Stimulated activated CD4-positive, alpha-beta T cell treated with anti-CD3 and anti-CD28 coated beads, Interleukin-1b, Interleukin-23, amount 100 ng/mL, for 24 hours (primary cell): ENCODE results near the gene ABCC1.
"Not testable (repeated sequence)": the region's sequence is repeated elsewhere in the genome, so short reads cannot be mapped to it uniquely, and the experiment has no call there.

Source experiments
- DNase-seq, 4 experiments: peaks; one replicate each; pipeline ENCODE4 v3.0.0-alpha.2; 2020; ENCODE audit warnings: low read depth in 4 of 4, low spot score in 1 of 4

The ABCC1 gene

GRCh38 chr16:16075488-16076422, 126.3 kb downstream of the ABCC1 start:
- DNase-seq = no peak

- DNase-seq = no peak
These were observed 127.0 kb downstream of the ABCC1 start for GRCh38 chr16:16076423-16076813.

GRCh38 chr16:16080465-16081065, 131.1 kb downstream of the ABCC1 start:
- DNase-seq = no peak

GRCh38 chr16:16081141-16081540, 131.7 kb downstream of the ABCC1 start:
- no peak for DNase-seq

GRCh38 chr16:16082255-16082654, 132.8 kb downstream of the ABCC1 start:
- no peak for DNase-seq

- peak; percentile 6 to 11 (median 7) for DNase-seq
These were observed 134.2 kb downstream of the ABCC1 start for GRCh38 chr16:16083421-16084156.

GRCh38 chr16:16084874-16085273, 135.5 kb downstream of the ABCC1 start:
- no peak for DNase-seq

GRCh38 chr16:16086653-16087446, 137.4 kb downstream of the ABCC1 start:
- no peak for DNase-seq

GRCh38 chr16:16090238-16090637, 140.8 kb downstream of the ABCC1 start:
- no peak for DNase-seq

GRCh38 chr16:16092925-16093627, 143.7 kb downstream of the ABCC1 start:
- no peak for DNase-seq

GRCh38 chr16:16093628-16094332, 144.4 kb downstream of the ABCC1 start:
- no peak for DNase-seq

- DNase-seq = no peak
These were observed 146.2 kb downstream of the ABCC1 start for GRCh38 chr16:16095646-16096045.

- DNase-seq = no peak
These were observed 146.9 kb downstream of the ABCC1 start for GRCh38 chr16:16096121-16096857.

- no peak for DNase-seq
These were observed 147.4 kb downstream of the ABCC1 start for GRCh38 chr16:16096858-16097213.

GRCh38 chr16:16099320-16099719, 149.9 kb downstream of the ABCC1 start:
- DNase-seq = no peak

GRCh38 chr16:16100631-16101030, 151.2 kb downstream of the ABCC1 start:
- DNase-seq = no peak

- DNase-seq = no peak
These were observed 152.2 kb downstream of the ABCC1 start for GRCh38 chr16:16101585-16101984.

- DNase-seq = no peak
These were observed 153.3 kb downstream of the ABCC1 start for GRCh38 chr16:16102738-16103137.

- not testable (repeated sequence) for DNase-seq
These were observed 154.9 kb downstream of the ABCC1 start for GRCh38 chr16:16104132-16104803.
